H9 (cell line): ENCODE measurements around the gene HAUS7. TPM values are rescaled to one million over a fixed set of nuclear protein-coding genes. Genes with fewer than 3 reads are reported as not detected.

Experiments
- DNase-seq: peaks from one replicate; pipeline ENCODE4 v3.0.0-alpha.2; 2017
- H2AFZ ChIP-seq: one replicate; pipeline ENCODE4 v1.6.1; 2013; ENCODE audit warnings: mild to moderate bottlenecking, low read length, control low read depth, moderate library complexity
- H2AK5ac ChIP-seq: 2 replicates; pipeline ENCODE4 v1.6.1; 2013; ENCODE audit warnings: low read length, control low read depth, mixed read lengths; ENCODE audit not compliant: insufficient read length
- H2BK120ac ChIP-seq: one replicate; pipeline ENCODE4 v1.6.1; 2013; ENCODE audit warnings: low read depth, mild to moderate bottlenecking, low read length, control low read depth, inconsistent platforms; ENCODE audit not compliant: poor library complexity, severe bottlenecking
- H2BK12ac ChIP-seq: 2 replicates; pipeline ENCODE4 v1.6.1; 2013; ENCODE audit warnings: low read length, control low read depth, mixed read lengths, low read depth; ENCODE audit not compliant: insufficient read length
- H2BK15ac ChIP-seq: 2 replicates; pipeline ENCODE4 v1.6.1; 2013; ENCODE audit warnings: low read depth, low read length, control low read depth
- H2BK20ac ChIP-seq: one replicate; pipeline ENCODE4 v1.6.1; 2013; ENCODE audit warnings: low read depth, mild to moderate bottlenecking, low read length, control low read depth, inconsistent platforms; ENCODE audit not compliant: poor library complexity, severe bottlenecking
- H2BK5ac ChIP-seq: 2 replicates; pipeline ENCODE4 v1.6.1; 2013; ENCODE audit warnings: low read length, control low read depth, mixed read lengths; ENCODE audit not compliant: insufficient read length
- H3K14ac ChIP-seq: 2 replicates; pipeline ENCODE4 v1.6.1; 2013; ENCODE audit warnings: low read length, control low read depth; ENCODE audit not compliant: insufficient read depth
- H3K18ac ChIP-seq: 2 replicates; pipeline ENCODE4 v1.6.1; 2013; ENCODE audit warnings: low read depth, mild to moderate bottlenecking, mixed read lengths, low read length, control low read depth; ENCODE audit not compliant: insufficient read length
- H3K23ac ChIP-seq: 2 replicates; pipeline ENCODE4 v1.6.1; 2013; ENCODE audit warnings: low read length, control low read depth, mixed read lengths, low read depth; ENCODE audit not compliant: insufficient read length
- H3K23me2 ChIP-seq: 2 replicates; pipeline ENCODE4 v1.6.1; 2013; ENCODE audit warnings: low read depth, mild to moderate bottlenecking, mixed read lengths, low read length, control low read depth; ENCODE audit not compliant: insufficient read length, poor library complexity, severe bottlenecking
- H3K27ac ChIP-seq: 2 replicates; pipeline ENCODE4 v1.5.1; 2013; ENCODE audit warnings: low read length, control low read depth, mixed read lengths, low read depth; ENCODE audit not compliant: insufficient read length
- H3K27me3 ChIP-seq: 2 replicates; pipeline ENCODE4 v1.6.1; 2013; ENCODE audit warnings: low read length, control low read depth, inconsistent platforms; ENCODE audit not compliant: insufficient read depth
- H3K4ac ChIP-seq: 2 replicates; pipeline ENCODE4 v1.6.1; 2013; ENCODE audit warnings: low read depth, mild to moderate bottlenecking, control low read depth, inconsistent platforms, low read length, moderate library complexity
- H3K4me1 ChIP-seq: 2 replicates; pipeline ENCODE4 v1.6.1; 2013; ENCODE audit warnings: low read length, control low read depth, inconsistent platforms; ENCODE audit not compliant: insufficient read depth
- H3K4me2 ChIP-seq: 2 replicates; pipeline ENCODE4 v1.6.1; 2013; ENCODE audit warnings: low read length, control low read depth, mixed read lengths; ENCODE audit not compliant: insufficient read length, insufficient read depth
- H3K56ac ChIP-seq: 2 replicates; pipeline ENCODE4 v1.6.1; 2013; ENCODE audit warnings: low read depth, mild to moderate bottlenecking, mixed read lengths, low read length, control low read depth; ENCODE audit not compliant: insufficient read length
- H3K79me1 ChIP-seq: 2 replicates; pipeline ENCODE4 v1.6.1; 2013; ENCODE audit warnings: low read depth, mild to moderate bottlenecking, moderate library complexity, low read length, control low read depth, inconsistent platforms; ENCODE audit not compliant: insufficient read depth, poor library complexity, severe bottlenecking
- H3K79me2 ChIP-seq: 2 replicates; pipeline ENCODE4 v1.6.1; 2013; ENCODE audit warnings: low read length, control low read depth, inconsistent platforms; ENCODE audit not compliant: insufficient read depth
- H3K9ac ChIP-seq: 2 replicates; pipeline ENCODE4 v1.6.1; 2013; ENCODE audit warnings: low read length, control low read depth, mixed read lengths; ENCODE audit not compliant: insufficient read length; ENCODE audit errors: extremely low read depth
- H3K9me3 ChIP-seq: one replicate; pipeline ENCODE4 v1.6.1; 2013; ENCODE audit warnings: low read depth, low read length, inconsistent platforms; ENCODE audit not compliant: control insufficient read depth
- H3T11ph ChIP-seq: one replicate; pipeline ENCODE4 v1.6.1; 2013; ENCODE audit warnings: mild to moderate bottlenecking, low read length, control low read depth, inconsistent platforms
- H4K20me1 ChIP-seq: one replicate; pipeline ENCODE4 v1.6.1; 2013; ENCODE audit not compliant: control insufficient read depth, insufficient read length, insufficient read depth
- H4K5ac ChIP-seq: 2 replicates; pipeline ENCODE4 v1.6.1; 2013; ENCODE audit warnings: low read depth, mild to moderate bottlenecking, mixed read lengths, low read length, control low read depth; ENCODE audit not compliant: insufficient read length
- H4K8ac ChIP-seq: replicated peaks from 2 replicates; pipeline ENCODE4 v1.6.1; 2013; ENCODE audit warnings: low read length, control low read depth, mixed read lengths, low read depth; ENCODE audit not compliant: insufficient read length
- H4K91ac ChIP-seq: 2 replicates; pipeline ENCODE4 v1.6.1; 2013; ENCODE audit warnings: low read depth, mild to moderate bottlenecking, moderate library complexity, mixed read lengths, low read length, control low read depth; ENCODE audit not compliant: insufficient read length
- H3K27ac Mint-ChIP-seq, 3 experiments: 2 replicates in 2 of 3; 3 replicates in 1 of 3; pipeline ENCODE4 v1.8.0; 2020 to 2021; ENCODE audit warnings: mixed read lengths in 3 of 3, mild to moderate bottlenecking in 1 of 3, moderate library complexity in 1 of 3
- H3K27me3 Mint-ChIP-seq: 2 replicates; pipeline ENCODE4 v1.8.0; 2021; ENCODE audit warnings: low read depth, mild to moderate bottlenecking, moderate library complexity, mixed read lengths
- H3K36me3 Mint-ChIP-seq, 3 experiments: 2 replicates in 2 of 3; 3 replicates in 1 of 3; pipeline ENCODE4 v1.8.0; 2020 to 2021; ENCODE audit warnings: low read depth in 3 of 3, mixed read lengths in 3 of 3; ENCODE audit not compliant: insufficient read depth in 1 of 3
- H3K4me1 Mint-ChIP-seq, 2 experiments: 2 replicates each; pipeline ENCODE4 v1.8.0; 2020; ENCODE audit warnings: mixed read lengths in 2 of 2
- H3K4me3 Mint-ChIP-seq, 2 experiments: 2 replicates in 1 of 2; 3 replicates in 1 of 2; pipeline ENCODE4 v1.8.0; 2020 to 2021; ENCODE audit warnings: mild to moderate bottlenecking in 2 of 2, mixed read lengths in 2 of 2, moderate library complexity in 1 of 2
- H3K9me3 Mint-ChIP-seq, 2 experiments: 2 replicates in 1 of 2; 3 replicates in 1 of 2; pipeline ENCODE4 v1.8.0; 2020; ENCODE audit warnings: mild to moderate bottlenecking in 2 of 2, mixed read lengths in 2 of 2, moderate library complexity in 1 of 2
- CTCF ChIP-seq: fragments of 200-600 bp; sonication (generic); conservative IDR thresholded peaks from 3 replicates; pipeline ENCODE4 v1.8.0; 2021; ENCODE audit warnings: antibody characterized with exemption, mild to moderate bottlenecking
- WGBS: extraction: QIAGEN DNeasy Blood & Tissue Kit; methylation state at CpG from one replicate; pipeline ENCODE4 v1.1.7; 2013; ENCODE audit warnings: missing lambda C conversion rate, low lambda C conversion rate, mixed read lengths; ENCODE audit not compliant: insufficient read length; ENCODE audit errors: extremely low coverage; 5-methylcytosine and 5-hydroxymethylcytosine counted together
- total RNA-seq: library from RNA; stranded (reverse); gene quantifications from 2 replicates; pipeline ENCODE4 v1.2.1, GENCODE V29; 2021

HAUS7 gene
- total RNA-seq, 1 experiment from 2014 or later, result 45.3 TPM

GRCh38 chrX:153485396-153486080 is 15.2 kb upstream of the HAUS7 start:
- Histone ChIP-seq H2BK20ac (no peak overlapping the region), H3K4ac (no peak overlapping the region), H3K23me2 (no peaks in the 10 kb centered on the region), H3K79me2 (no peaks in the 10 kb centered on the region), H3K9ac (no peak overlapping the region), H3K79me1 (no peaks in the 10 kb centered on the region), H4K20me1 (no peaks in the 10 kb centered on the region), H2BK15ac (no peak overlapping the region), H2BK12ac (no peak overlapping the region), H3K56ac (no peak overlapping the region), H3K9me3 (peaks cover 15% of the 10 kb centered on the region), H2BK120ac (no peak overlapping the region), H3T11ph (no peak overlapping the region), H3K4me2 (no peak overlapping the region), H3K18ac (no peak overlapping the region), H3K4me1 (no peaks in the 10 kb centered on the region), H4K8ac (no peak overlapping the region), H2AFZ (no peak overlapping the region), H3K27me3 (no peaks in the 10 kb centered on the region), H2AK5ac (no peak overlapping the region), H2BK5ac (no peak overlapping the region), H4K91ac (no peak overlapping the region), H3K27ac (no peak overlapping the region), H4K5ac (no peak overlapping the region), H3K14ac (no peak overlapping the region), H3K23ac (no peak overlapping the region)
- no peak overlapping the region for H3K27ac Mint-ChIP-seq
- no peak for TF ChIP-seq CTCF
- no peak overlapping the region for H3K4me3 Mint-ChIP-seq
- peaks cover 0 to 4% (median 0%) of the 10 kb centered on the region in 3 experiments; a peak in 1 of 7 replicates for H3K36me3 Mint-ChIP-seq
- no peaks in the 10 kb centered on the region; the same call in 1 of the 2 replicates for H3K27me3 Mint-ChIP-seq
- H3K4me1 Mint-ChIP-seq, result peaks cover 0 to 2% of the 10 kb centered on the region in 2 experiments; a peak in 1 of 4 replicates
- no peak for DNase-seq
- no CpG with 5 or more reads among the region's 30 CpGs for whole genome bisulfite sequencing
- H3K9me3 Mint-ChIP-seq, result peaks cover 23 to 41% of the 10 kb centered on the region in 2 experiments
